HepG2 (cell line): ENCODE results near the gene PLSCR3. TPM values are rescaled to one million over a fixed set of nuclear protein-coding genes. Genes with fewer than 3 reads are reported as not detected.

Experiments used
- ISL2 ChIP-seq: sonication (generic); formaldehyde crosslinking; IDR thresholded peaks from 2 replicates; pipeline ENCODE4 v1.5.0; 2020; ENCODE audit warnings: missing genetic modification reagents
- KDM6A ChIP-seq: IDR thresholded peaks from 2 replicates; pipeline ENCODE4 v1.6.1; 2016; ENCODE audit warnings: low read depth
- MAFK ChIP-seq, 2 experiments: IDR thresholded peaks in 1 of 2; conservative IDR thresholded peaks in 1 of 2; 2 replicates each; pipeline ENCODE4 v1.6.1; 2011; ENCODE audit warnings: improper control_type of control experiment in 2 of 2, low read length in 2 of 2
- NR2C2 ChIP-seq: sonication (generic); formaldehyde crosslinking; IDR thresholded peaks from 2 replicates; pipeline ENCODE4 v1.4.0; 2020; ENCODE audit warnings: missing genetic modification reagents, mild to moderate bottlenecking, moderate library complexity, borderline replicate concordance
- REL ChIP-seq: sonication (generic); formaldehyde crosslinking; conservative IDR thresholded peaks from 2 replicates; pipeline ENCODE4 v1.8.0; 2022; ENCODE audit warnings: mild to moderate bottlenecking, missing genetic modification reagents, moderate library complexity
- SAP130 ChIP-seq: IDR thresholded peaks from 2 replicates; pipeline ENCODE4 v1.6.1; 2016; ENCODE audit warnings: low read depth
- ZBED4 ChIP-seq: sonication (generic); formaldehyde crosslinking; IDR thresholded peaks from 2 replicates; pipeline ENCODE4 v1.4.0; 2020; ENCODE audit warnings: missing genetic modification reagents, borderline replicate concordance
- ZBTB7B ChIP-seq: sonication (generic); formaldehyde crosslinking; IDR thresholded peaks from 2 replicates; pipeline ENCODE4 v1.4.0; 2020; ENCODE audit warnings: missing genetic modification reagents
- ZFX ChIP-seq: sonication (generic); formaldehyde crosslinking; IDR thresholded peaks from 2 replicates; pipeline ENCODE4 v1.4.0; 2020; ENCODE audit warnings: mild to moderate bottlenecking, low read depth, missing genetic modification reagents, moderate library complexity
- ZNF276 ChIP-seq: sonication (generic); formaldehyde crosslinking; IDR thresholded peaks from 2 replicates; pipeline ENCODE4 v1.4.0; 2020; ENCODE audit warnings: mild to moderate bottlenecking, low read depth, missing genetic modification reagents
- ZNF326 ChIP-seq: sonication (generic); formaldehyde crosslinking; IDR thresholded peaks from 2 replicates; pipeline ENCODE4 v1.4.0; 2020; ENCODE audit warnings: missing genetic modification reagents, borderline replicate concordance
- ZNF446 ChIP-seq: sonication (generic); formaldehyde crosslinking; IDR thresholded peaks from 2 replicates; pipeline ENCODE4 v1.5.0; 2020; ENCODE audit warnings: mild to moderate bottlenecking, missing genetic modification reagents
- polyA plus RNA-seq, 8 experiments: library from polyadenylated mRNA; depleted of rRNA in 3 of 8; stranded (reverse) in 7 of 8; unstranded in 1 of 8; fragments of >200 nt; fragmentation: Illumina TruSeq in 4 of 8; extraction: Trizol in 4 of 8; gene quantifications; 2 replicates each; pipeline versions ENCODE4 v1.2.1 to v1.2.3, GENCODE V29; 2011 to 2016; ENCODE audit warnings: low read depth in 4 of 8, missing spikeins in 1 of 8, mixed read lengths in 1 of 8; ENCODE audit not compliant: insufficient read depth in 1 of 8
- total RNA-seq, 5 experiments: library from RNA; depleted of rRNA; stranded (reverse); fragments of >200 nt; fragmentation: Illumina TruSeq; extraction: Trizol; gene quantifications; 2 replicates each; pipeline ENCODE4 v1.2.3, GENCODE V29; 2016; ENCODE audit warnings: low read depth in 1 of 5

Gene PLSCR3
- total and polyA plus RNA-seq, 2 of the 13 experiments (the other 11 are each of a cell fraction or from before 2014, with no cell fraction given) = 5.6 to 6.2 TPM

- TF ChIP-seq ZBED4 (0 out of 2 replicates have a peak, but pooled peaks have one; percentile 52), ZNF326 (CRISPR knock-in tag) (no peak), NR2C2 (CRISPR knock-in tag) (0 out of 2 replicates have a peak, but pooled peaks have one; percentile 22), ISL2 (0 out of 2 replicates have a peak, but pooled peaks have one; percentile 28), ZNF446 (CRISPR knock-in tag) (no peak), KDM6A (no peak), MAFK (conservative IDR thresholded peaks at IDR 0.05 in 1 of 2, IDR thresholded peaks at IDR 0.05 in 1 of 2; ENCODE audit: low read length in 2 of 2) (no peak), REL (no peak), ZFX (peak; percentile 67), ZNF276 (peak; percentile 56; the same call in 1 of the 2 replicates), SAP130 (peak; percentile 66), ZBTB7B (CRISPR knock-in tag) (peak; percentile 54; the same call in 1 of the 2 replicates)
- TF ChIP-seq, all 625 proteins: peak for 93
These were observed 38.2 kb downstream of the PLSCR3 start (continued) for GRCh38 chr17:7356072-7356549.
